Astrocyte of the cerebellum (primary cell): ENCODE results near the gene ATP2B1.

Experiments used
- DNase-seq: peaks from one replicate; pipeline ENCODE4 v3.0.0-alpha.2; 2011; ENCODE audit warnings: low read depth
- H3K4me3 ChIP-seq: 2 replicates; pipeline ENCODE4 v1.5.1; 2011; ENCODE audit warnings: mild to moderate bottlenecking, low read depth, low read length, moderate library complexity
- CTCF ChIP-seq: IDR thresholded peaks from 2 replicates; pipeline ENCODE4 v1.5.1; 2012; ENCODE audit warnings: low read length, low read depth, moderate library complexity, mild to moderate bottlenecking; ENCODE audit errors: missing control alignments
- in situ Hi-C: cut with HindIII; loops from 2 replicates; pipeline ENCODE4 v1.10.0; 2017; ENCODE audit warnings: low sequenced_read_pairs

ATP2B1 gene

GRCh38 chr12:89721291-89721987, 12.8 kb upstream of the ATP2B1 start:
- TF ChIP-seq CTCF: no peak
- no peak for DNase-seq
- no peak overlapping the region for H3K4me3 ChIP-seq
- in situ Hi-C loops: no loop called here

- in situ Hi-C loops: no loop called here
- H3K4me3 ChIP-seq: no peak overlapping the region
- no peak for TF ChIP-seq CTCF
- DNase-seq: no peak
Observed at GRCh38 chr12:89717759-89718523, 9.3 kb upstream of the ATP2B1 start.

- in situ Hi-C loops: no loop called here
Observed at GRCh38 chr12:89712706-89713105, 4.1 kb upstream of the ATP2B1 start.

DNA sequence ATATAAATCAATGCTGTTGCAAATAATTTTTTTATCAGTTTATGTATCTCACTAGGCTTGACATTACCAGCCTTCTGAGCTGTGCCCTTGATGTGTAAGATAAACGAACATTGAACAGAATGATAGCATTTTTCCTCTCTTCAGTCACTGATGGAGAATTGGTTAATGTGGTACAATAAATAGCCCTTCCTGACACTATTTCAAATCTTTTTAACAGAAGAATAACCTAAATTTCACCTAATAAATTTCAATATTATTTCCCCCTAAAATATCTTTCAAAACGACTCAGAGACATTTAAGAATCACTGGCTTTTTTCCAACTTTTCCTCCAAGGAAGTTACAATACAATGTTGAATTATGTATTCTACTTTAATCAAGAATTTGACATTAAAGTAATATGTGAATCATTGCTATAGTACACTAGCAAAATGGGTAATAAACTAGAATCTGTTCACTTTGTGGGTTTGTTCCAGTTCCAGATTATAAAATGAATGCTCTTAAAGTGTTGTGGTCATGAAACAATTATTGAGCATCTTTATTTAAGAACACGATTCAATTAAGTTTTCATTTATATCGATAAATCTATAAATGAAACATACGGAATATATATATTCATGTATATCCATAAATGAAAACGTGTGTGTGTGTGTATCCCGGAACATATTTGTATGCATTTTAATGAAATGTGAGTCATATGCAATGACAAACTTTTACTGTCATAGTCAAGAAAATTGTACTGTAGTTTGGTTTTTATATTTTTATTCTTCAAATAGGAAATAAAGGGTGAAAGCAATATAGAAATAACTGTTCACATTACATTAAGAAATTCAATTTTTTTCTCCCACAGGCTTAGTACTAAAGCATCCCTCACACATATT, 2.5 kb upstream of the ATP2B1 start:
- in situ Hi-C loops: no loop called here
- TF ChIP-seq CTCF: no peak
- DNase-seq: no peak
- H3K4me3 ChIP-seq: no peak overlapping the region

More at GRCh38 chr12:89712706-89713105, 4.1 kb upstream of the ATP2B1 start:
- no peak for DNase-seq
- H3K4me3 ChIP-seq: no peak overlapping the region
- no peak for TF ChIP-seq CTCF

- no peak for DNase-seq
- TF ChIP-seq CTCF: no peak
- in situ Hi-C loops: no loop called here
- peak overlapping the region; percentile 94 for H3K4me3 ChIP-seq
Observed at GRCh38 chr12:89709995-89710872, 1.6 kb upstream of the ATP2B1 start.
